ENCODE measurements around the gene MARF1.
A peak's percentile ranks its signal among the peaks of the same experiment; 100 is the strongest.
"Not testable (repeated sequence)": the region's sequence is repeated elsewhere in the genome, so short reads cannot be mapped to it uniquely, and the experiment has no call there.

Gene MARF1

DNA sequence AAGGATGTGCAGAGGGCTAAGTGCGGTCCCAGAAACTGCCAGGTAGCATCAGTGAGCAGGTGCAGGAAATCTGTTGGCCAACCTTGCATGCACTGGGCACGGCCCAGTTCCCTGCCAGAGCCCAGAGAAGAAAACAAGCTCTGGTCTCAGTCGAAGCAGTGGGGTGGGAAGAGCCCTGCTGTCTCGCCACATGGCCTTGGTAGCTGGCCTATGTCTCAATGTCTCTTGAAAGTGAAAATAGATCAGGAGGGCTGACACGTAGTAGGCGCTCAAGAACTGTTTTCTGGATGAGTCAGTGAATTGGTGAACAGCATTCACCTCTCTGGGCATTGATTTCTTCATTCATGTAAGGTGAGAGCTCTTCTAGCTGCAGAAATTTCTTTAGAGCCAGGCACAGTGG lies 90.4 kb downstream of the MARF1 start:
- Histone ChIP-seq H3K36me3 (ENCODE audit: control insufficient read depth, insufficient read depth, low read length) (no peaks in the 10 kb centered on the region), H3K27me3 (replicated peaks; ENCODE audit: control insufficient read depth, insufficient read depth, low read length) (no peaks in the 10 kb centered on the region), H3K4me3 (replicated peaks; ENCODE audit: low read depth, low read length) (no peak overlapping the region)
- TF ChIP-seq, protein P1, sequence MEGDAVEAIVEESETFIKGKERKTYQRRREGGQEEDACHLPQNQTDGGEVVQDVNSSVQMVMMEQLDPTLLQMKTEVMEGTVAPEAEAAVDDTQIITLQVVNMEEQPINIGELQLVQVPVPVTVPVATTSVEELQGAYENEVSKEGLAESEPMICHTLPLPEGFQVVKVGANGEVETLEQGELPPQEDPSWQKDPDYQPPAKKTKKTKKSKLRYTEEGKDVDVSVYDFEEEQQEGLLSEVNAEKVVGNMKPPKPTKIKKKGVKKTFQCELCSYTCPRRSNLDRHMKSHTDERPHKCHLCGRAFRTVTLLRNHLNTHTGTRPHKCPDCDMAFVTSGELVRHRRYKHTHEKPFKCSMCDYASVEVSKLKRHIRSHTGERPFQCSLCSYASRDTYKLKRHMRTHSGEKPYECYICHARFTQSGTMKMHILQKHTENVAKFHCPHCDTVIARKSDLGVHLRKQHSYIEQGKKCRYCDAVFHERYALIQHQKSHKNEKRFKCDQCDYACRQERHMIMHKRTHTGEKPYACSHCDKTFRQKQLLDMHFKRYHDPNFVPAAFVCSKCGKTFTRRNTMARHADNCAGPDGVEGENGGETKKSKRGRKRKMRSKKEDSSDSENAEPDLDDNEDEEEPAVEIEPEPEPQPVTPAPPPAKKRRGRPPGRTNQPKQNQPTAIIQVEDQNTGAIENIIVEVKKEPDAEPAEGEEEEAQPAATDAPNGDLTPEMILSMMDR (IDR thresholded peaks at IDR 0.05; ENCODE audit: insufficient read depth, low read length, poor library complexity, severe bottlenecking) = no peak
- DNase-seq (ENCODE audit: extremely low read depth, insufficient read length) = peak; percentile 6

DNA sequence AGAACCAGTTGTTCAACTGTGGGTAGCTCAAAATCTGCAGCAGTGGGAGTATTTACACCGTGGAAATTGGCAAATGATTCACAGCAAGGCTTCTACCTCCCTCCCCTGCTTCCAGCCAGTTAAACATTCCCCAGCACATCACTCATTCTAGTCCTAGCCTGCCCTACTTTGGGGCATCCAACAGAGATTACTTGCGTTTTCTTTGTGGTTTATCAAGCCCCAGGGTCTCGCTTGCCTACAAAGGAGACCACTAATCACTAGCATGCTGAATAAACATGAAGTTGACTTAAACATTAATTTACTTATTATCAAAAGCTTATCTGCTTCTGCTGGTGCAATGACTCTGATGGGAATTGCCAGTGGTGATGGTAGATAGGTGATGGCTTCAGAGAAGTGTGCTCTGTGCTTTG lies 94.5 kb downstream of the MARF1 start:
- no peak for DNase-seq (ENCODE audit: extremely low read depth, insufficient read length)
- H3K27me3 ChIP-seq (replicated peaks; ENCODE audit: control insufficient read depth, insufficient read depth, low read length) = no peaks in the 10 kb centered on the region
- H3K36me3 ChIP-seq (ENCODE audit: control insufficient read depth, insufficient read depth, low read length) = no peaks in the 10 kb centered on the region
- TF ChIP-seq, protein P1 (IDR thresholded peaks at IDR 0.05; ENCODE audit: insufficient read depth, low read length, poor library complexity, severe bottlenecking) = no peak
- no peak overlapping the region for H3K4me3 ChIP-seq (replicated peaks; ENCODE audit: low read depth, low read length)

DNA sequence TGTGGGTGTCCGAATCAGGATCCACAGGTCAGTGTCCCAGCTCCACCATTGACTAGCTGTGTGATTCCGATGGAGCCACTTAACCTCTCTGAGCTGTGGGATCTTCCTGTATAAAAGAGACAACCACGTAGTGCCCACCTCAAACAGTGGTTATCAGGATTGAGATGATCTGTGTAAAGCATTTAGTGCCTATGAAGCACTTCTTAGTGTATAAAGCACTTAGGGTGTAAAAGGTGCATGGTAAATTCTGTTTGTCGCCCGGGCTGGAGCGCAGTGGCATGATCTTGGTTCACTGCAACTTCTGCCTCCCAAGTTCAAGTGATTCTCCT lies 95.2 kb downstream of the MARF1 start:
- DNase-seq (ENCODE audit: extremely low read depth, insufficient read length) = no peak
- TF ChIP-seq, protein P1 (IDR thresholded peaks at IDR 0.05; ENCODE audit: insufficient read depth, low read length, poor library complexity, severe bottlenecking) = no peak
- no peak overlapping the region for H3K4me3 ChIP-seq (replicated peaks; ENCODE audit: low read depth, low read length)
- no peaks in the 10 kb centered on the region for H3K27me3 ChIP-seq (replicated peaks; ENCODE audit: control insufficient read depth, insufficient read depth, low read length)
- no peaks in the 10 kb centered on the region for H3K36me3 ChIP-seq (ENCODE audit: control insufficient read depth, insufficient read depth, low read length)

DNA sequence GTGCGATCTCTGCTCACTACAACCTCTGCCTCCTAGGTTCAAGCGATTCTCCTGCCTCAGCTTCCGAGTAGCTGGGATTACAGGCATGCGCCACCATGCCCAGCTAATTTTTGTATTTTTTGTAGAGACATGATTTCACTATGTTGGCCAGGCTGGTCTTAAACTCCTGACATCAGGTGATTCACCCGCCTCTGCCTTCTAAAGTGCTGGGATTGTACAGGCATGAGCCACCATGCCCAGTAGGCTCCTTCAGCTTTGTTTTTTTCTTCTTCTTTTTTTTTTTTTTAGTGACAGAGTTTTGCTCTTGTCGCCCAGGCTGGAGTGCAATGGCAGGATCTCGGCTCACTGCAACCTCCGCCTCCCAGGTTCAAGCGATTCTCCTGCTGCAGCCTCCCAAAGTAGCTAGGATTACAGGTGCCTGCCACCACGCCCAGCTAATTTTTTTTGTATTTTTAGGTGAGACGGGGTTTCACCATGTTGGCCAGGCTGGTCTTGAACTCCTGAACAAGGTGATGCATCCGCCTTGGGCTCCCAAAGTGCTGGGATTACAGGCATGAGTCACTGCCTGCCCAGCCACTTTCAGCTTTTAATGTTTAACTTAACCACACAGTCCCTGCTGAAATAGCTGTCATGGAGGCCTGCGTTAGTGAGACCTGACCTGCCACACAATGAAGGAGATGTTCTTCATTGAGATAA lies 95.7 kb downstream of the MARF1 start:
- H3K27me3 ChIP-seq (replicated peaks; ENCODE audit: control insufficient read depth, insufficient read depth, low read length); DNase-seq (ENCODE audit: extremely low read depth, insufficient read length); H3K36me3 ChIP-seq (ENCODE audit: control insufficient read depth, insufficient read depth, low read length); H3K4me3 ChIP-seq (replicated peaks; ENCODE audit: low read depth, low read length): not testable (repeated sequence)

DNA sequence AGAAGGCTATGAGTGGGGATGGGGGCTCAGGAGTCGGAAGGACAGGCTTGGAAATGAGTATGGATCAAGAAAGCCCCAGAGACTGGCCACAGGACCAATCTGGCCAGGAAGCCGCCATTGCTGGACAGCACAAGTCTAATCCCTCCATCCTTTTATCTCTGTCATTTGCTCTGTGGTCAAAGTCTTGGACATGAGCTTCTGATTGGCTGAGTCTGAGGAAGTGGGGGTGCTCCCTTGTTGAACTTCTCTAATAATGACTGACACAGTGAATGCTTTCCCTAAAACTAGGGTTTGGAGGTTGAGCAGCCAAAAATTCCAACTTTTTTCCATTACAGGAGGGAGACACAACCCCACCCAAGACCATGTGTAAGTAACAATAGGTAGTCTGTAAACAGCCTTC lies 97.4 kb downstream of the MARF1 start:
- H3K36me3 ChIP-seq (ENCODE audit: control insufficient read depth, insufficient read depth, low read length) = no peaks in the 10 kb centered on the region
- no peak overlapping the region for H3K4me3 ChIP-seq (replicated peaks; ENCODE audit: low read depth, low read length)
- TF ChIP-seq, protein P1 (IDR thresholded peaks at IDR 0.05; ENCODE audit: insufficient read depth, low read length, poor library complexity, severe bottlenecking) = no peak
- H3K27me3 ChIP-seq (replicated peaks; ENCODE audit: control insufficient read depth, insufficient read depth, low read length) = no peaks in the 10 kb centered on the region
- DNase-seq (ENCODE audit: extremely low read depth, insufficient read length) = no peak

DNA sequence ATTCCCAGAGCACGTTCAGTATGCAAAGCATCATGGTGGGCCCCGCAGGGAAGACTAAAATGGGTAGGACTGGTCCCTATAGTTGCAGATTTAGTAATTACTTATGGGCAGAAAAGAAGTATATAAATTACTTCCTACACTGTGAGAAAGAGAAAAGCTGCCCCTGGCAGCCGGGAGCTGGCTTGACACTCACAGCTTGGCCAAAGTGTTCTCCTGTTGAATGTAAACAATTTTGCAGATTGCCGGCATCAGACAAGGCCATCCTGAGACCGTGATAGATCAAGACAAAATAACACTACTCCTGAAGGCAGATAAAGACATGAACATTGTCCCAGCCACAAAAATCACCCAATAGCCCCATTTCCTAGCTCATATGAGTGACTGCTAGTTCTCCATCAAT lies 98.5 kb downstream of the MARF1 start:
- H3K27me3 ChIP-seq (replicated peaks; ENCODE audit: control insufficient read depth, insufficient read depth, low read length) = no peaks in the 10 kb centered on the region
- H3K4me3 ChIP-seq (replicated peaks; ENCODE audit: low read depth, low read length) = no peak overlapping the region
- H3K36me3 ChIP-seq (ENCODE audit: control insufficient read depth, insufficient read depth, low read length) = no peaks in the 10 kb centered on the region
- TF ChIP-seq, protein P1 (IDR thresholded peaks at IDR 0.05; ENCODE audit: insufficient read depth, low read length, poor library complexity, severe bottlenecking) = no peak
- DNase-seq (ENCODE audit: extremely low read depth, insufficient read length) = no peak

Data from GM06990 (cell line).